Bronchial smooth muscle cell (primary cell): ENCODE measurements around the gene ZNF133. TPM values are rescaled to one million over a fixed set of nuclear protein-coding genes. Genes with fewer than 3 reads are reported as not detected.

Experiments
- total RNA-seq: library from RNA; depleted of rRNA; stranded (reverse); fragments of >200 nt; gene quantifications from 2 replicates; pipeline ENCODE4 v1.2.1, GENCODE V29; 2014

Gene ZNF133
- total RNA-seq: 24.9 and 25.8 TPM in 2 replicates

DNA sequence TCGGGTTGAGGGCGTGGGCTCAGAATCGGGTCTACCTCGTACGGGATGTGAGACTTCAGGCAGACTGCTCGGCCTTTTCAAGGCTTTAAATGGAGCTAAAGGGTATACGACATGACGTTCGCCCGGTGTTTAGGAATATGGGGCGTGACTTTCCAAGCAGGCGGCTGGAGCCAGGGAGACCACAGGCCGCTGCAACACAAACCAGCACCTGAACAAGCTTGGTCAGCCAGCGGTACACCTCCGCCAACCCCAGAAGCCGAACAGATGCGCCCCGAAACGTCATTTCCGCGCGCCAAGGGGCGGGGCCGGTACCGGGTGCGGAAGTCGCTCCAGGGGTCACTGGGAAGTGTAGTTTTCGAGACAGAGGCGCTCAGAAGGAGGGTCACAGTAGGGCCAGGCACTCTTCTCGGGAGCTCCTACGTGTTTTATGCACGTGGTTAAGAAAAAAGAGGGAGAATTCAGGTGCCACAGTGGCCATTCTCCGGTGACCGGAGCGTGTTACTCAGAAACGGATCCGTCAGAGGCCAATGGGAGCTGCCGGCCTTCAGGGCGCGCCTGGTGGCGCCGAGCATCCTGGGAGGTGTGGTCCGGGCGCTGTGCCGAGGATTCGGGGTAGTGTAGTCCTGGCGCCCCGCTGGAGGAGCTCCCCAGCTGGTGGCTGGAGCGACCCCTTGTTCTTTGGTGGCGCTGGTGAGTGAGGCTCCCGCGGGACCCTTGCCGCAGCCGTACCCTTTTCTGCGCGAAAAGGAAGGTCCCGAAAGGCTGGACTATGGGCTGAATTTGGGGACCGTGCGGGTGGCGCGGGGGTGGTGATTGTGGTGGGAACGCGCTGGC is at the start of gene ZNF133:
Gene ZNF133 (plus strand): TSS at position 613 of the 834 bp plus-strand sequence. CDS start 17,160 bp downstream, outside the sequence.

Other genes starting within 250 kb of the ZNF133 start
- 0.16 TPM in 1 of 2 replicates, not detected in the other for gene OVOL2, start 230.6 kb upstream of the ZNF133 start, total RNA-seq
- 17.0 and 20.4 TPM in 2 replicates for gene KAT14, start 150.7 kb upstream of the ZNF133 start, total RNA-seq
- 11.0 and 11.4 TPM in 2 replicates for gene PET117, start 150.7 kb upstream of the ZNF133 start, total RNA-seq
- gene DZANK1, start 178.5 kb downstream of the ZNF133 start, total RNA-seq: 0.47 and 0.60 TPM in 2 replicates
- gene POLR3F, start 178.9 kb downstream of the ZNF133 start, total RNA-seq: 8.4 and 14.3 TPM in 2 replicates
- gene RBBP9, start 208.7 kb downstream of the ZNF133 start, total RNA-seq: 12.3 and 17.6 TPM in 2 replicates
- 33.1 and 35.7 TPM in 2 replicates for gene SEC23B, start 219.4 kb downstream of the ZNF133 start, total RNA-seq